Psoas muscle (tissue), 8 donors: Measurements from ENCODE around the gene PDCD10. TPM values are rescaled to one million over a fixed set of nuclear protein-coding genes. Genes with fewer than 3 reads are reported as not detected.

Experiments
- ATAC-seq, 4 donors: fragments of 200-7000 bp; cut with Tn5 transposase; one replicate each; pipeline ENCODE4 v1.9.1; 2020; ENCODE audit warnings: moderate library complexity in 3 of 4, mild to moderate bottlenecking in 2 of 4
- DNase-seq, 2 donors: peaks; one replicate each; pipeline ENCODE4 v3.0.0-alpha.2; 2020
- H3K27ac ChIP-seq: fragments of 200-600 bp; one replicate; pipeline ENCODE4 v1.8.0; 2022
- H3K27me3 ChIP-seq, 3 donors: fragments of 200-600 bp in 1 of 3; one replicate each; pipeline versions ENCODE4 v1.6.1 to v1.8.0; 2013 to 2022; ENCODE audit warnings: low read length in 2 of 3, mild to moderate bottlenecking in 2 of 3, moderate library complexity in 1 of 3; ENCODE audit not compliant: insufficient read depth in 3 of 3
- H3K36me3 ChIP-seq, 2 donors: fragments of 200-600 bp in 1 of 2; one replicate each; pipeline versions ENCODE4 v1.6.1 to v1.8.0; 2013 to 2022; ENCODE audit warnings: low read depth in 1 of 2, mild to moderate bottlenecking in 1 of 2, moderate library complexity in 1 of 2; ENCODE audit not compliant: insufficient read depth in 1 of 2
- H3K4me1 ChIP-seq: fragments of 200-600 bp; one replicate; pipeline ENCODE4 v1.8.0; 2022
- H3K4me3 ChIP-seq: fragments of 200-600 bp; one replicate; pipeline ENCODE4 v1.8.0; 2022; ENCODE audit warnings: mild to moderate bottlenecking
- H3K9me3 ChIP-seq: fragments of 200-600 bp; one replicate; pipeline ENCODE4 v1.8.0; 2022
- CTCF ChIP-seq: fragments of 200-600 bp; IDR thresholded peaks from one replicate; pipeline ENCODE4 v1.8.0; 2022; ENCODE audit warnings: antibody characterized with exemption
- WGBS, 3 donors: extraction: QIAGEN DNeasy Blood & Tissue Kit; methylation state at CpG; one replicate each; pipeline versions ENCODE4 v1.1.6 to v1.1.7; 2013; 5-methylcytosine and 5-hydroxymethylcytosine counted together
- intact Hi-C, 2 donors: fragments of 100-400 bp; cut with DNase I; formaldehyde crosslinking; loops; one replicate each; pipeline versions ENCODE4 v1.11.0 to v1.14.2; 2022
- polyA plus RNA-seq, 3 donors: library from polyadenylated mRNA; stranded (reverse); fragments of 200-250 nt; gene quantifications; one replicate each; pipeline ENCODE4 v1.2.3, GENCODE V29; 2013
- total RNA-seq, 4 donors: library from RNA; stranded (reverse); fragmentation: NEBNext Ultra II Directional in 2 of 4; extraction: Animal tissue kit (Norgen Biotek cat#: 25700) in 2 of 4; gene quantifications; one replicate each; pipeline versions ENCODE4 v1.2.1 to v1.2.4, GENCODE V29; 2021 to 2023
- donor health status: healthy with polysubstance abuse.
- donor health status: DM: no; HTN: no; CAD: no; lungs with moderate emphysema.
- donor health status: Bipolar disorder and iron deficiency.
- donor health status: healthy.
- donor health status: DM: yes; HTN: yes; CAD: no.
- donor health status: DM: no; HTN: no; CAD: no.
- donor health status: DM: no; HTN: no; CAD: no.
- donor health status: DM: yes; HTN: yes; CAD: no.

Gene PDCD10
- total and polyA plus RNA-seq, 7 donors = 16.4 to 47.9 (median 23.6) TPM

DNA sequence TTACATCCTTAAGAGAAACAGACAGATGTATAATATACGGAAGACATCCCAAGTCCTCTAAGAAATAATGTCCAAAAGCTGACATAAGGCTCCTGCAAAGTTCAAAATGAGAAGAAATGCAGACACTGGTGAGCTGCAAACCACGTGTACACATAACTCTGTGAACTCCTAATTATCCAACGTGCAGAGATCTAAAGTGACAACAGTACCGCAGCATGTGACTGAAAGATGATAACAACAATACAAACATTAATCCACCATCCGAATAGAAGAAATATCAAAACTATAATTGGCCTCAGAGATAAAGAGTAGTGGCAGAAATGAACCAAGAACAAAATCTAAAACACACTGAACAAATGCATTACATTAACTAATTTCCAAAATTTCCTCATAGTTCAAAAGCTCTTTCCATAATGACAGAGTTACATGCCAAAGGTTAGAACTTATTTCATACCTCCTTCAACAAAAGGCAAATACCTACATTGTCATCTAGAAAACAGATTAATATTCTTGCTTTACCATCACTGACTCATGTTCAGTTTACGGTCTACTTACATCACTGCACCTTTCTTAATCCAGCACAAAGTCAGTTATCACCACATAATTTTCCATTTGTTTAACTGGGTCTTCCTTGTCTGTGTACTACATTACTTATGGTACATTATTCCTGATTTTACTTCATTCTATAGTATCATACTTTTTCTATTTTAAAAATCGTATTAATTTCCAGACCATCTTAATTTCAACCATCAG lies 2.2 kb downstream of the PDCD10 start:
- no peak overlapping the region for H3K27ac ChIP-seq
- intact Hi-C loops = loop anchor here in 1 of 2 donors (10.0 kb wide), 1 partner anchor 302 kb away; no protein-coding TSS in a partner anchor
- peaks cover 32% of the 10 kb centered on the region for H3K4me1 ChIP-seq
- 46 to 63% (median 61%) methylated on average over 7 of the region's 7 CpGs for WGBS, 3 donors
- H3K4me3 ChIP-seq = no peak overlapping the region
- no peaks in the 10 kb centered on the region for H3K36me3 ChIP-seq
- no peak for ATAC-seq
- DNase-seq = no peak
- H3K9me3 ChIP-seq = no peaks in the 10 kb centered on the region
- no peaks in the 10 kb centered on the region for H3K27me3 ChIP-seq
- no peak for TF ChIP-seq CTCF

- H3K9me3 ChIP-seq = no peaks in the 10 kb centered on the region
- WGBS, 3 donors = 93 to 99% (median 97%) methylated on average over 2 of the region's 2 CpGs
- intact Hi-C loops = loop anchor here in 1 of 2 donors (10.0 kb wide), 1 partner anchor 303 kb away; no protein-coding TSS in a partner anchor
- no peak for TF ChIP-seq CTCF
- no peak for ATAC-seq
- DNase-seq = no peak
- H3K27me3 ChIP-seq = no peaks in the 10 kb centered on the region
- no peak overlapping the region for H3K4me3 ChIP-seq
- no peak overlapping the region for H3K27ac ChIP-seq
- H3K36me3 ChIP-seq = no peaks in the 10 kb centered on the region
- H3K4me1 ChIP-seq = peaks cover 37% of the 10 kb centered on the region
Measured at GRCh38 chr3:167731393-167731792, 3.3 kb downstream of the PDCD10 start.

DNA sequence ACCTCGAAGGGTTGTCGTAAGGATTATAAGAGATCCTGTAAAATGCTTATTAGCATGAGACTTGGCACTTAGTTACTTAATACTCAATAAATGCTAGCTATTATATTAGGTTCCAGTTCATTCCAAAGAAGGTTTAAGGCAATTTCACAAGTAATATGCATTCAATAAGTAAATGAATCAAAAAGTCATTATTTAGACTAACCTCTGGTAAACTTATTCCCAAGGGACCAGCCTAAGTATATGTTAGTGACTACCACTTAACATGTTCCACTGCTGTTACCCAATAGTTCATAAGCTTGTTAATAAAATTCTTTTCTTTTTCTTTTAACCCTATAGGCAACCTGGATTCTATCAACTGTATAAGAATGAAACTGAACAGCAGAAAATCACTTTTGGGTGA lies 5.1 kb downstream of the PDCD10 start:
- no peak for DNase-seq
- Histone ChIP-seq H3K4me3 (no peak overlapping the region), H3K36me3 (no peaks in the 10 kb centered on the region), H3K4me1 (peaks cover 35% of the 10 kb centered on the region), H3K9me3 (no peaks in the 10 kb centered on the region), H3K27me3 (no peaks in the 10 kb centered on the region), H3K27ac (no peak overlapping the region)
- TF ChIP-seq CTCF = no peak
- 67 to 81% (median 71%) methylated on average over 2 of the region's 2 CpGs for WGBS, 3 donors
- no peak for ATAC-seq
- intact Hi-C loops = no loop called here

GRCh38 chr3:167728632-167729323 lies 5.9 kb downstream of the PDCD10 start:
- TF ChIP-seq CTCF = no peak
- intact Hi-C loops = no loop called here
- Histone ChIP-seq H3K27ac (no peak overlapping the region), H3K36me3 (no peaks in the 10 kb centered on the region), H3K9me3 (no peaks in the 10 kb centered on the region), H3K4me1 (peaks cover 34% of the 10 kb centered on the region), H3K4me3 (no peak overlapping the region), H3K27me3 (no peaks in the 10 kb centered on the region)
- DNase-seq (no peak), ATAC-seq (peak; percentile 27 to 70 (median 46))
- 39 to 64% (median 50%) methylated on average over 3 of the region's 3 CpGs for WGBS, 3 donors
